OCI-M2 (cell line): Measurements from ENCODE around the gene NLRP9.

ENCODE experiments used
- DNase-seq: peaks from one replicate; lab custom pipeline; 2025; ENCODE audit not compliant: unreplicated experiment; lab: John Stamatoyannopoulos, UW

NLRP9 gene

DNA sequence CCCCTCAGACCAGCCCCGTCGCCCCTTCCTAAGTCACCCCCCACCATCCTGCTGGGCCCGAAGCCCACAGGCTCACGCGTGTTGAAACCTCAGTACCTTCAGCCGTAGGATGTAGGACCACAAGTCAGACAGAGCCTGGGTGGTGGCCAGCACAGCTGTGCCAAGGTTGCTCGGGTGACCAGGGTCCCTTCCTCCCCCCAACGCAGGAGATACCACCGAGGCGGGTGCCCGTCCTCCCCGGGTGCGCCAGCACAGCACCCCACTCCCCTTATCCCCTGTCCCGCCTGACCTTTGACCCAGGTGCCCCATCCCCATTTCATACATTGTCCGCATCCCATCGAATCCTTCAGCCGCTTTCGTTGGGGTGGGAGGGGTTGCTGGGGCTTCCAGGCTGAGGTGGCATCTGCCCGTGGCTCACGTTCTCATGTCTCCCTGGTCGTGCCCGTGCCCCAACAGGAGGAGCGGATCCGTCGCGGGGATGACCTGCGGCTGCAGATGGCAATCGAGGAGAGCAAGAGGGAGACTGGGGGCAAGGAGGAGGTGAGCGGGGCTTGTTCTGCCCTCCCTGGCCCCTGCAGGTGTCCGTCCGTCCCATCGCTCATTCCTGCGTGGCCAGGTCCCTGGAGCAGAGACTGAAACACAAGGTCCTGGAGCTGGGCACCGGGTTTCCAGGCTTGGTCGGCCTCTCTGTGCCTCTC, 48.6 kb downstream of the NLRP9 start:
- no peak for DNase-seq

DNA sequence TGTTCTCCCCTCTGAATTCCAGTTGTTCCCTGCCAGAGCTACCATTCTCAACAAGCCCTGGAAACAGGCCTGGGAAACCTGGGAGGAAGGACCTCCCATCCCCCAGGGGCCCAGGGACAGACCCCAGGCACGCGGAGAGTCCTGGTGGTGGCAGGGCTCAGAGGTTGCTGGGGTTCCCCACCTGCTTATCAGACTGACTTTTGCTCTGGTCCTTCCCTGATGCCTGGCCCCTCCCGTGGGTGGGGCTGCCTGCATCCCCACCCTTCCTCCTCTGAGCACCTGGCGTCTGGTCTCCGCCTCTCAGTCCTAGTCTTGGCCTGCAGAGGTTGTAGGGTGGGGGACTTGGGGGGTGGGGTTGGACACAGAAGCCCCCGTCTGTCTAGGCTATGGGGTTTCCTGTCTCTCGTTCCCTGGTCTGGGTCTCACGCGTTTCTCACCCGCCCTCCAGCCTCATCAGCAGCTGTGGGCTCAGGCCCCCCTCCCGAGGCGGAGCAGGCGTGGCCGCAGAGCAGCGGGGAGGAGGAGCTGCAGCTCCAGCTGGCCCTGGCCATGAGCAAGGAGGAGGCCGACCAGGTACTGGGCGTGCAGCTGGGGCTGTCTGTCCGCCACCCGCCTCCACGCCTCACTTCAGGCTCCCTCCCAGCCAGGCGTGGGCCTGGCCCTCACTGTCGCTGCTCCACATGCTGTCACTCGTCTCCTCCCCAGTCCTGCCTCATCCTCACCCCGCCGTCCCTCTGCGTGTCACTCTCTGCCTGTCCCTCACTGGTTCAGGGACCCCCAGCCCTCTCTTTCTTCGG, 49.6 kb downstream of the NLRP9 start:
- DNase-seq: no peak

DNA sequence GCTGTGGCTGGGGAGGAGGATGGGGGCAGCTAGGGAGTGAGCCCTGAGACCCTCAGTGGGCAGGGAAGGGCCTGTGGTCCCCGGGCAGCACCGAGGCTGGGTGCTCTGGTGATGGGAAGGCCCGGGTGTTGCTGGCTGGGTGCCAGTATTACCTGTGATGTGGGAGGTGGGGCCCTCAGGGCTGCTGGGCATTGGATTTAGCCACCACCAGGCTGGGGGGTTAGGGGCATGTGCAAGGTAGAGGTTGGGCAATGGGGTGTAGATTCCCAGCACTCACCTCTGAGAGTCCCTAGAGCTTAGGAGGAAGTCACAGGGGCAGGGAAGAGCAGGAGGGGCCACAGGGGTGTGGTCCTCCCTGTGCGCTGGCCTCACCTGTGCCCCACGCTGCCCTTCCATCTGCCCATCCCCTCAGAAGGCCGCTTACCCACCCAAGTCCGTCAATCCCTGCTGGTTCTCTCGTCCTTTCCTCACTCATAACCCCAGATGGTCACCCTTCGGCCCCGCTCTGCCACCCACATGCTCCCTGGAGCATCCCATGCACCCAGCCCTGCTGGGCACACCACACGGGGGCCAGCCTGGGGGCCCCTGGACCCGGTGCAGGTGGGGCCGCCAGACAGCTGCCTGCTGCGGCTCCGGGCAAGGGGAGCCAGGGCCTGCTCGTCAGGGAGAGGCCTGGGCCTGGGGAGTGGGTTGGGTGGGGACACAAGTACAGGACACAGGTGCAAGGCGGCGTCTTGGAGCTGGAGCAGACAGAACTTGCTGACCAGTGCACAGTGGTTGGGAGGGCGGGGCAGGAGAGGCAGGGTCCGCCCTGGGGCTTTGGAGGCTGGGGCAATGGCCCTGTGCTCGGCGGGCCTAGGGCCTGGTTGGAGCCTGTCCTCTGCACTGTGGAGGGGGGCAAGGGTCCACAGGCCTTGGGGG, 50.7 kb downstream of the NLRP9 start:
- DNase-seq: no peak

DNA sequence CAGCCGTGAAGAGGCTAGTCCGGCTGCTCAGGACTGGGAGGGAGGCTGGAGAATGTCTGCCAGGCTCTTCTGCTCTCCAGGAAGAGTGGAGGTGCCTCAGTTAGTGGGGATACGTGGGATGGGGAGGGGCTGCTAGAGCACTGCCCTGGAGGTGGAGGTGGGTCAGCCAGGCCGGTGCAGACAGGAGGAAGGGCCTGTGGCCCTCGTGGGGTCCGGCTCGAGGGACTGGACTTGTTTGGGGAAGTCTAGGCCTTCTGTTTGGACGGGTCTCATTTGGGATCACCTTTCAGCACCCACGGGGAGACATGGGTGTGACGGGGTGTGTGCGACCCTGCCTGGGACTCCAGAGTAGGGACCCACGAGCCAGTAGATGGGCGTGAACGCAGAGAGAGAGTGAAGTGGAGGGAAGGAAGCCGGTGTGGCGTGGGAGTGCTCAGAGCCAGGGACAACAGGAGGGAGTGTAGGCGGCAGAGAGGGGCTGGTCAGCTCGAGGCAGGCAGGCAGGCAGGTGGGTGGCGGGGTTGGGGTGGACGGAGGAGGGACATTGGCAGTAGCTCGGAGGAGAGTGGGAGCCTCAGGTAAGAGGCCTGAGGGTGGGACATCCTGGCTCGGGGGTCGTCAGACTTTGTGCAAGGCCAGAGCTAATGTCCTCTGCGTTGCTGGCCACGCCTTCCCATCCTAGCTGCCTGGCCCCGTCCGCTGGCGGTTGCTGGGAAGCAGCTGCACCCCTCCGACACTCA, 51.7 kb downstream of the NLRP9 start:
- no peak for DNase-seq

DNA sequence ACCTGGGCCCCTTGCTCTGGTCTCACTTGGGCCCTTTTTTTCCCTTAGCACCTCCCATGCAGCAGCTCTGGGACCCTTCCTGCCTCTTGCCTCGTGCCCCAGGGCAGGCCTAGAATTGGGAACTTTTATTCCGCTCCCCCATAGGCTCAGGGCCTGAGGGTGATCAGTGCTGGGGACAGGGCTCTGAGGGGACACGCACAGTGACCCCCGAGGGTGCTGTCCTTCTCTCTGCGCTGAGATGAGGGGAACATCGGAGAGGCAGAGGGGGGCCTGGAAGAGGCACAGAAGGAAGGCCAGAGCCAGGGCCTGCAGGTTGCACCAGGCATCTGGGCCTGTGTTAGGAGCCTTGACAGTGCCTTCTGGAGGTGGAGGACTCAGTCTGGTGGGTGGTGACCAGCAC, 52.4 kb downstream of the NLRP9 start:
- DNase-seq: no peak

DNA sequence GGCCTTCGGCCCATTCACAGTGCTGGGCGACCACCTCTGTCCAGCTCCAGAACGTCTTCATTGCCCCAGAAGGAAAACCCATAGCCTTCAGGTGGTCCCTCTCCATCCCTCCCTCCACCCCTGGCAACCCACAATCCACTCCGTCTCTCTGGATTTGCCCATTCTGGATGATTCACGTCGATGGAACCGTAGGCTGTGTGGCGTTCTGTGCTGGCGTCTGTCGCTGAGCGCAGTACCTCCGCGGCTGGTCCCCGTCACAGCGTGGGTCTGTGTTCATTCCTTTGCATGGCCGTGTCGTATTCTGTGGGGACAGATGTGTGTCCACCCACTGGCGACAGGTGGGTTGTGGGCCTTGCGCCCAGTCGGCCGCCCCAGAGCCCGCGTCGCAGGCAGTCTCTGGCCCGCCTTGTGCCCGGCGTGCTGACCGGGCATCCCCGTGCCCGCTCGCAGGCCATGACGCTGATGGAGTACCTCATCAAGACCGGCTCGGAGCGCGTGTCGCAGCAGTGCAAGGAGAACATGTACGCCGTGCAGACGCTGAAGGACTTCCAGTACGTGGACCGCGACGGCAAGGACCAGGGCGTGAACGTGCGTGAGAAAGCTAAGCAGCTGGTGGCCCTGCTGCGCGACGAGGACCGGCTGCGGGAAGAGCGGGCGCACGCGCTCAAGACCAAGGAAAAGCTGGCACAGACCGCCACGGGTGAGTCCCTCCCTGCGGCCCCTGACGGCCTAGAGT, 53.1 kb downstream of the NLRP9 start:
- no peak for DNase-seq

DNA sequence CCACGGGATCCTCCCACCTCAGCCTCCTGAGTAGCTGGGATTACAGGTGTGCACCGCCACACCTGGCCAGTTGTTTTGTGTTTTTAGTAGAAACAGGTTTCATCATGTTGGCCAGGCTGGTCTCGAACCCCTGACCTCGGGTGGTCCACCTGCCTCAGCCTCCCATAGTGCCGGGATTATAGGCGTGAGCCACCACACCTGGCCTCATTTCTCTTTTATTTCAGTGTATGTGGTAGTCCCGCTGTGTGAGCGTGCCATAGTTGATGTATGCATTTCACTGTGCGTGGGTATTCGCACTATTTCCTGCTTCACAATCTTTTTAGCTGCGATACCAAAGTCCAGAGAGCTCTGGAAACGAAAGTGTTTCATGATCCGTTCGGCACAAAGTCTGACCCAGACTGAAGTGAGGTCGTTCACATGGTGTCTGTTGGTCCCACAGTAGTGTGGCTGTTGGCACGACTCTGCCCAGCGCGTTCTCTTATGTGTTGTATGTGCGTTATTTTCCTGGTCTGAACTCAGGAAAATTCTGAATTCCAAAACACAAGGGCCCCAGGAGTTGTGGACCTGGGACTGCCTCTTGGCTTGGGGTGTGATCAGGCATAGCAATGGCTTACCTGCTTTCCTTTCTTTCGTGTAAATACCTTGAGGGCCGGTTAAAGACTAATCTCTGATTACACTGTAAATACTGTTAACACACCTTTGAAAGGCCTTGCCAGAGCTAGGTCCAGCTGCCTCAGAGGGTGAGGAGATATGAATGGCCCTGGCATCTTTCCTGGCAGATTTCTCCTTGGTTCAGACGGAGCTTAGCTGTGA, 54.5 kb downstream of the NLRP9 start:
- DNase-seq: no peak

DNA sequence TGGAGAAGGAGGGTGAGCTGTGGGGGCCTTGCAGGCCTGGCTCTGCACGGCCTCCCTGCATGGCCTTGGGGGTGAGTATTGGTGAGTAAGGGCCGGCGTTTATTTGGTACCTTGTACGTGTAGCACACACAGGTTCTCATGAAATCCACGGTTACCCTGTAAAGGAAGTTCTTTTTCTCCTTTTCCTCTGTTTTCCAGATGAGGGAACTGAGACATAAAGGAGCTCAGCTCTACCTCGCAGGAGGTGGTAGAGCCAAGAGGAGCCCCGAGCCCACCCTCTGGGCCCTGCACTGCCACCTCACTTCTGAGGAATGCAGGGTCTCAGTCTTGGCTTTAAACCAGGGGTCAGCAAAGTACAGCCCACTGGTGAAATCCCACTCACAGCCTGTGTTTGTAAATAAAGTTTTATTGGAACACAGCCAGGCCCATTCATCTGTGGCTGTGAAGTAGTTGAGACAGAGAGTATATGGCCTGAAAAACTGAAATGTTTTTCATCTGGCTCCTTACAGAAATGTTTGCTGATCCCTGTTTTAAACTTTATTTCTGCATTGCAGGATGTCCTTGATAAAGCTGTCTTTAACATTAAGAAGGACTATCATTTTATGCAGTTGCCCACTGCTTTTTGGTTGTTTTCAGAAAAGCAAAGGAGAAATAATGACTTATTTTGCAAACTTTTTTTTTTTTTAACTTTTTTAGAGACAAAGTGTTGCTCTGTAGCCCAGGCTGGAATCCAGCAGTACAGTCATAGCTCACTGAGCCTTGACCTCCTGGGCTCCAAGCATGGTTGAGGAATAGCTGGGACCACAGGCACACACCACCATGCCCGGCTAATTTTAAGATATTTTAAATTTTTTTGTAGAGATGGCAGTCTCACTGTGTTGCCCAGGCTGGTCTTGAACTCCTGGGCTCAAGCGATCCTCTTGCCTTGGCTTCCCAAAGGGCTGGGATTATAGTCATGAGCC, 56.8 kb downstream of the NLRP9 start:
- no peak for DNase-seq

DNA sequence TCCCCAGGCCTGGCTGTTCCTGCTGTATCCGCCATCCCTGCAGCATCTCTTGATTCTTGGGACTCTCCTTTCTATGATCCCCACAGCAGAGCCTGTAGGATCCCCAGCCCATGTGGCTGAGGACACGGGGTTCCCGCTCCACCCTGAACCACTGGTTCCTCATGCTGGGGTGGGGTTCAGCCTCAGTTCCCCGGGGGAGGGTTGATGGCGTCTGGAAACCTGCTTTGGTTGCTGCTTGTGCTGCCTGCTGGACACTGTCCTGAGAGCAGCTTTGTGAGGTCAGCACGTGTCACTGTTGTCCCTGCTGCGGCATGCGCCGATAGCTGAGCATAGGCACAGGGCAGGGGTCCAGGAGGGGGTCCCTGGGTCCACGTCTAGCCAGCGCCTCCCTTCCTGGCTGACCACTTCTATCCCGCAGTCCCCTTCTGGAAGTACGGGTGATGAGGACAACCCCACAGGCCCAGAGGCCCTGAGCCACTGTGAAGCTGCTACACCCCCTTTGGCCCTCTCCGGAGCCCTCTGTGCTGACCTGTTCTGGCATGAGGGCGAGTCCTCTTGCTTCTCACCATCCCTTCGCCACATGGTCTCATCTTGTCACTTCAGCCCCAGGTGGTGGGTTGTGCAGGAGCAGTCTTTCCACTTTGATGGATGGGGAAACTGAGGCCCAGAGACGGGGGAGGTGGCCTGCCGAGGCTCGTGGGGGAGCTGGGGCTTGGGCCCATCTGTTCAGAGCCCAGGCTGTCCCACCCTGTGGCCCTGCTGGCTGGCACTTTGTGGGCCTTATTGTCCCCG, 57.7 kb downstream of the NLRP9 start:
- no peak for DNase-seq

DNA sequence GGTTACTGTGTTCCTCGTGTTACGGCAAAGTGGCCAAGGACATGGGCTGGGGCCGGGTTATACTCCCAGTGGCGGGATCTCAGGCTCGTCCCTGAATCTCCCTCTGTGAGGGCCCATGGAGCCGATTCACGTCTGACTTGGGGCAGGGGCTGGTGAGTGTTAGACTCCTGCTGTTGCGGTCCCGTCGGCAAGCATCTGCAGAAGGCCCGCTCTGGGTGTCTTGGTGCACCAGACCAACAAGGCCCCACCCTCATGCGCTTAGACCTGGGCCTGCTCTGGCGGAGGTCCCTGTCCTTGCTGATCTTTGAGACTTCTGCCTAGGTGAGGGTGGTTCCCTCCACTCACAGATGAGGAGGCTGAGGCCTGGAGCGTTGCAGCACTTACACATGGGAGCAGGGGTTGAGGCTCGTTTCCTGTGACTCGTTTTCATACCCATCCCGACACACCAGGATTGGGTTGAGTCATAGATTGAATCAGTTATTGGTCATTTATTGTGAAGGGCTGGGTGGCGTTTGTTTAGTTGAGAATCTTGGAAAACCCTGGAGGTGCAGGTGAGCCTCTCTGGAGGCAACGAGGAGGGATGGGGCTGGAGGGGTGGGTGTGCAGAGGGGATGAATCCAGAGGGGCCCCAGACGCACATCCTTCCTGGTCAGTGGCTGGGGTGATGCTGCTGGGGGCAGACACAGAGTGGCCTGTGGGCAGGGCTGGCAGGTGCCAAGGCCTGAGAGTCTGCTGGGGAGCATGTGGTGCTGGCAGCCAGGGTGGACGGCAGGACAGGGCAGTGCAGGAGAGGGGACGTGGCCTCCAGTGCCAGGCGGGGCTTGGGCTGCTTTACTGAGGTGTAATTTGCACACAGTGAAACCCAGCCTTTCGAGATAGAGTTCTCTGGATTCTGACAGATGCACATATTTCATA, 58.6 kb downstream of the NLRP9 start:
- DNase-seq: no peak

DNA sequence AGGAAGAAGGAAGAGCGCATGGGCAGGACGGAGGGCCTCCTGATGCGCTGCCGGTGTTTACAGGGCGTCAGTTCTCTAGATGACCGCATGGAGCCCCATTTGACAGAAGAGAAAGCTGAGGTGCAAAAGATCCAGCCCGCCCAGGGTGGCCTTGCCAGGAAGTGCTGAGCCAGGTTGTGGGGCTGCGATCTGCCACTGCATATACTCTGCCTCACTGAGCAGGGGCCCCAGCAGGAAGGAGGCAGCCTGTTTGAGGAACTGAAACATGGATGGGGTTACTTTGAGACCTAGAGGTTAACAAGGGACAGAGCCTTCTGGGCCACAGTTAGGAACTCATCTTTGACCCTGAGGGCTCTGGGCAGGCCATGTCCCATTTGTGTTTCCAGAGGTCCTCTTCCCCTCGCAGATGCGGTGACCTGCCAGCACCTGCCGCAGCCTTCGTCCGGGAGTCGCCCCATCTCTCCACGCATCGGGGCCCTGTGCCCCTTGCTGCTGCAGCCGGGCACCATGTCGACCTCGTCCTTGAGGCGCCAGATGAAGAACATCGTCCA, 60.0 kb downstream of the NLRP9 start:
- no peak for DNase-seq

DNA sequence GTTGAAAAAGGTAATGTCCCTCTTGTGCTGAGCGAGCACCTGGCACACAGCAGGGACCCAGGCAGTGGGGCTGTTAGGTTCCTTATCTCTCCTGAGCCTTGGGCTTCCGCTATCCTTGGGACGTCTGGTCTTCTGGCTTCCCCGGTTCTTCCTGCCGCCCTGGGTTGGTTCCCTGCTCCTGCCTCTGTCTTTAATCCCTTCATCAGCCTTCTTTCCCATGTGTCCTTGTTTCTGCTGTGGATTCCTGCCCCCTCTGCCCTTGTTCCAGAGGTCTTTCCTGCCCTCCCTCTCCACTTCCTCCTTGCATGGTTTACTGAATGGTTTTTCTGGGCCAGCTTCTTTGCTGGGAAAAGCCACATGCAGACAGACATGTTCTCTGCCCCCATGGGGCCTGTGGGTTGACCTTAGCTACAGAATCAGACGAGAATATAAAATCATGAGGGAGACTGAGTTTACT, 60.6 kb downstream of the NLRP9 start:
- DNase-seq: no peak

DNA sequence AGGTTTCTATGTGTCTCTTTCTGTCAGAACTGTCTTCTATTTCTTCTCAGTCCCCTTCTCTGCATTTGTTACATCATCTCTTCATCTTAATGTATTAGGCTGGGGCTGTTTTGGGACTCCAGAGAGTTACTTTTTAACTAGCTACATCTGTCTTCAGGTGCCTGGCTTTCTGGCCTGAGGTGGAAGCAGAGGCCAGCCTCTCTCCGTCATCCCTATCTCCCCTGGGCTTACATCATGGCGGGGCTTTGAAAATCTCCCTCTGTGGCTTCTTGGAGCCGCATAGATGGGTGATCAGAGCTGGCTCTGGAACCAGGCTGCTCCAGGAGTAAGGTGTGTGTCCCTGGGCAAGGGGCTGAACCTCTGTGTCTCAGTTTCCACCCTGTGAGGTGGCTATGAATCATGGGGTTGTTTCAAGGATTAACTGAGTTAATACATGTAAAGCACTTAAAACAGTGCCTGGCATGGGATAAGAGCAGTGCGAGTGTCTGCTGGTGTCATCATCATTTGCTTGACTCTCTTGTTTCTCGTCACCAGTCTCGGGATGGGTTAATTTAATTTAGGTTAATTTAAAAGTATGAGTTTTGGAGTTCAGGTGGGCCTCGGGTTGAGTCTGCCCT, 61.2 kb downstream of the NLRP9 start:
- no peak for DNase-seq

DNA sequence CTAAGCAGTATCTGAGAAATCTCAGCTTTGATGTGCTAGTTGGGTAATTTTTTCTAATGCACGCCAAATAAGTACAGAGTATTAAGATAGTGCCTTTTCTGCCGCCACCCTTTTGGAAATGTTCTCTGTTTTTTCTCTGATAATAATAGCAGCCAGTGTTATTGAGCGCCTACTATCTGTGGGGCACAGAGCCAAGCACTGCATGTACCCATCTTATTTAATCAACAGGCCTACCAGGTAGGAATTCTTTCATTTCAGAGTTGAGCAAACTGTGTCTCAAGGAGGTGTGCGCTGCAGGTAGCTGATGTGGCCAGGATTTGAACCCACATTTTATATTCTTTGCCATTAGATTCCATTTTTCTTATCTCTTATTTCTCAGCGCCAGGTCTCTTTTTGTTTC, 61.8 kb downstream of the NLRP9 start:
- DNase-seq: no peak

DNA sequence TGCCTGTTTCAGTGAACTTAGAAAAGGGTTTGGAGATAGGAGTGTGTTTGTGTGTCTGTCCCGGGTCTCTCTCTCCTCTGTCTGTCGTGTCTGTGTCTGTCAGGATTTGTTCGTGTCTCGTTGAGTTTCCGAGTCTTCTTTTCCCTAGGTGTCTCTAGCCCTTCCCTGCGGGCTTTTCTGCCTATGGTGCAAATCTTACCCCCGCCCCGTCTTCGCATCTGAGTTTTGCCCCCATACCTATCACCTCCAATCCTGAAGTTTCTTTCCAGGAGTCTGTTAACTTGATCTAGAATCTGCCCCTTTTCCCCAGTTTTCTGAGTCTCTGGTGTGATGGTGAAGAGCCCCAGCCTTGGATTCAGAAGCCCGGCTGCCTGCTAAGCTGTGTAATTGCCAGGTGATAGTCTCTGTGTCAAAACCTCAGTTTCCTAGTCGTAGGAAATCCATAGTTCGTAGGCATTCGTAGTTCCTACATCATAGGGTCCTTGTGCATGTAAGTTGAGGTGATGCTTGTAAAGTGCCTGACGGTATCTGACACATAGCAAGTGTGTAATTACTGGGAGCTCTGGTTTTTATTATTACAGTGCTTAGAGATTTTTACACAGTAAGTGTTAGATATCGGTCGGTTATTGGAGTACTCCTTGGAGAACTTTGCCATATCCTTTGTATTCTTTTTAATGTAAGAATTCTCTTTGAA, 62.4 kb downstream of the NLRP9 start:
- DNase-seq: no peak
